ENCODE measurements around the gene TRIP12.

GRCh38 chr2:229733611-229734245 lies 188.1 kb downstream of the TRIP12 start:
- TF ChIP-seq CTCF (conservative IDR thresholded peaks at IDR 0.05; ENCODE audit: low read length) (no peak), EZH2phosphoT487 (IDR thresholded peaks at IDR 0.05; ENCODE audit: borderline replicate concordance) (no peak)

All from Loucy (cell line).